GM19438 (cell line): Measurements from ENCODE around the gene LSM3.

ENCODE experiments used
- ATAC-seq: cut with Tn5 transposase; IDR thresholded peaks from one replicate; pipeline ENCODE4 v1.9.1; 2021; ENCODE audit warnings: low read depth; ENCODE audit not compliant: unreplicated experiment

LSM3 gene

DNA sequence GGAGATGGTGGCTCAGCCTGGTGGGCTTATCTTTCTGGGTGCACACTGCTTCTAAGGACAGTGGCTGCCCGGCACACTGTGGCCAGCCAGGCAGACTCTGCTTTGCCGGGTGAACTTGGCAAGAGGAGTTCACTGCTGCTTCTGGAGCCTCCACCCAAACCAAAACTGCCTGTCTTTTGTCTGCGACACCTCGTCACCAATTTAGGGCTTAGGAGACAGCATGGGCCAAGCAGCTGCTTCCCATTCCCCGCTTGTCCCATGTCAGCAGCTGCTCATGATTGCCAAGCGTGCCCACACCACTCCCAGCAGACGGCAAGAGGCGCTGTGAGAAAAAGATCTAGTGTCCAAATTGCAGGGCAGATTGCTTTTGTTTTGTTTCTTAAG lies 57.3 kb downstream of the LSM3 start:
- ATAC-seq: no peak

DNA sequence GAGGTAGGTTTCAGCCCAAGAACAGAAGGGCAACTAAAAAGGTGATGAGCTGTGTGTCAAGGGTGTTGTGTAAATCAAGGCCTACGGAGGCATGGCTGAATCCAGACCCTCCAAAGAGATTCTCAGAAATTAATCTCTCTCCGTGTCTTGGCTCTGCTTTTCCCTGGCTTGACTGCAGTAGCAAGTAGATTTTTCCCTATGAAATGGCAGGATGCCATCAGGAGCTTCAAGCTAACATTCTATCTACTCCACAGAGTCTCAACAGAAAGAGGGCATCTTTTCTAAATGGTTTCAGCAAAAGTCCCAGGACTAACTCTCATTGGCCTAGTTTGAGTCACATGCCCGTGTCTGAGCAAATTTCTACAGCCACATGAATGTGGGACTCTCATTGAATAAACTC lies 58.3 kb downstream of the LSM3 start:
- no peak for ATAC-seq

- no peak for ATAC-seq
Observed at GRCh38 chr3:14237457-14237856, 58.8 kb downstream of the LSM3 start.

DNA sequence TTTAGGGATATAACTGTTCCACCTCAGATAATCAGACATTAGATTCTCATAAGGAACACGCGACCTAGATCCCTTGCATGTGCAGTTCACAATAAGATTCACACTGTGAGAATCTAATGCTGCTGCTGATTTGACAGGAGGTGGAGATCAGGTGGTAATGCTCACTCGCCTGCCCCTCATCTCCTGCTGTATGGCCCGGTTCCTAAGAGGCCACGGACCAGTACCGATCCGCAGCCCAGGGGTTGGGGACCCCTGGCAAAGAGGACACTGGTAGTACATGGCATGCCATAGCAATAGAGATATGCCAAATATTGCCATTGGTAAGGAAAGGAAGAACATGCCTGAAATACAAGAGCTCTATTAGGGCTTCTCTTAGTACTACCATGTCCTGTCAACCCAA lies 59.7 kb downstream of the LSM3 start:
- ATAC-seq: no peak

- no peak for ATAC-seq
Observed at GRCh38 chr3:14238930-14239329, 60.3 kb downstream of the LSM3 start.

DNA sequence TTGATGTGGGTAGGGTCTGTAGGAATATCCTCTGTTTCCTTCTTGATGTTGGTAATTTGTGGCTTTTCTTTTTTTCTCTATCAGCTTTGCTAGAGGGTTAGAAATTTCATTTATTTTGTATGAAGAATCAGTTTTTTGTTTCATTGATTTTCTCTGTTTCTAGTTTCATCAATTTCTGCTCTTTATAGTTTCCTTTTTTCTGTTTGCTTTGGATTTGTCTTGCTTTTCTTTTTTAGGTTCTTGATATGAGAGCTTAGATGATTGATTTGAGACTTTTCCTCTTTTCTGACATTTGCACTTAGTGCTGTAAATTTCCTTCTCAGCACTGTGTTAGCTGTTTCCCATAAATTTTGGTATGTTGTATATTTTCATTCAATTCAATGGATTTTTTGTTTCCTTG lies 61.3 kb downstream of the LSM3 start:
- no peak for ATAC-seq

- no peak for ATAC-seq
Observed at GRCh38 chr3:14240366-14240765, 61.7 kb downstream of the LSM3 start.

GRCh38 chr3:14241716-14242115 lies 63.1 kb downstream of the LSM3 start:
- ATAC-seq: no peak

DNA sequence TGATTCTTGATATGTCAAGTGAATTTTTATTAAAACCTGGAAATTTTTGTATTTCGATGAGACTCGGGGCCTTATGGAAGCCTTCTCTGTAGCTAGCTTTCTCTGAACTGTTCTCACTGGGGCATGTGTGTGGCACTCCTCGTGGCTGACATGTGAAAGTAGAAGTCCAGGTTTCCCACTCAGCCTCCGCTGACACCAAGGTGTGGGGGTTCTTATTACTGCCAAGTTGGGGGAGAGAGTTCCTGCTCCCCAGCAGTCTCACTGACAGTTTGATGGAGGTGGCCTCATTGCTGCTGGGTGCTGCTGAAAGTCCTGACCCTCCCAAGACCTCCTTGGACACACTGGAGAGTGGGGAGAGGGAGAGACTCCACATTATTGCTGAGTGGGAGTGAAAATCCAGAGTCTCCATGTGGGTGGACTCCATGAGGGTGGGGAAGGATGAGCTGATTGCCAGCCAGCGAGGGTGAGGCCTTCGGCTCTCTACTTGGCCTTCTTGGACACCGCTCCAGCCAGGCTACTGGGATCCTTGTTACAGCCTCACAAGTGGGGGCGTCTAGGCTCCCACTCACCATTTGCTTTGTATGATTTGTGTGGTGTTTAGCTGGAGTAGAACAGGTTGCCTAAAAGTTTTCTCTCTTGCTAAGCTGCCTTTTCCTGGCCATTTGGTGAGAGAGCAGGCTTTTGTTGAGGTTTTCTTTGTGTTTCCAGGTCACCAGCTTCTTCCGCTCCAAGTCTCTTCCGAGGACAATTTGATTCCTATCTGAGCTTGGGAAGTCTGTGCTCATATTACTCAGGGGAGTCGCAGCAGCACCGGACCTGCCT lies 64.1 kb downstream of the LSM3 start:
- no peak for ATAC-seq

GRCh38 chr3:14243782-14244181 lies 65.2 kb downstream of the LSM3 start:
- ATAC-seq: no peak

DNA sequence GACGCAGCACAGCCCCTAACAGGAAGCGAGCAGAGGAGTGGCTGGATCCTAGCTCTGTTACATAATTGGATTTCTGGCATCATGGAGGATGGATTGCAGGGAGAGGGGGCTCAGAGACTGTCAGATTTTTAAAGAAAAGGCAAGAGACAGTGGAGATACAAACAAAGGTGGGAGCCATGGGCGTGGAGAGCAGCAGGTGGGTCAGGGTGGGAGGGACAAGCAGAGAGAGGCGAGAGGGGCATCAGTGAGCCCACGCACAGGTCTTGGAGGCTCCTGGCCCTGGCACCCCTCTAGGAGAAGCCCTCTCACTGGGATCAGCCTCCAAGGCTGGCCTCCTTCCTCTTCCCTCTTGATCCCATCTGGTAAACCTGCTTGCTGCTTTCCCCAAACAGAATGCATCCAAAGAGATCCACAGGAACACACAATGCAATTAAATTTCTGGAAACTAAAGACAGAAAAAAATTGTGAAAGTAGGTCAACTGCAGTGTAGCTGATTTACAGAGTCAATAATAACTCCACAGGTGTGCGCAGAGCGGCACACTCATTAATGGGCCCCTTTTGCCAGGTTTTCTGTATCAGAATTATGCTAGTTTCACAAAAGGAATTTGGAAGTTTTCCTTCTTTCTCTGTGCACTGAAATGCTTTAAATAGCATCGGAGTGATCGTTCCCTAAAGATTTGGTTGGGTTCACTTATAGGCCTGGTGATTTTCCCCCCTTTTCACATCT lies 66.1 kb downstream of the LSM3 start:
- ATAC-seq: no peak

- no peak for ATAC-seq
Observed at GRCh38 chr3:14245248-14245639, 66.6 kb downstream of the LSM3 start.

GRCh38 chr3:14245822-14246221 lies 67.2 kb downstream of the LSM3 start:
- ATAC-seq: no peak

GRCh38 chr3:14246414-14246813 lies 67.8 kb downstream of the LSM3 start:
- ATAC-seq: no peak

- ATAC-seq: no peak
Observed at GRCh38 chr3:14248477-14248848, 69.8 kb downstream of the LSM3 start.

GRCh38 chr3:14248849-14249523 lies 70.4 kb downstream of the LSM3 start:
- ATAC-seq: no peak
